ENCODE measurements around the gene MTSS2. TPM values are rescaled to one million over a fixed set of nuclear protein-coding genes. Genes with fewer than 3 reads are reported as not detected.

Gene MTSS2
- polyA plus RNA-seq, 1 experiment = 57.9 TPM

DNA sequence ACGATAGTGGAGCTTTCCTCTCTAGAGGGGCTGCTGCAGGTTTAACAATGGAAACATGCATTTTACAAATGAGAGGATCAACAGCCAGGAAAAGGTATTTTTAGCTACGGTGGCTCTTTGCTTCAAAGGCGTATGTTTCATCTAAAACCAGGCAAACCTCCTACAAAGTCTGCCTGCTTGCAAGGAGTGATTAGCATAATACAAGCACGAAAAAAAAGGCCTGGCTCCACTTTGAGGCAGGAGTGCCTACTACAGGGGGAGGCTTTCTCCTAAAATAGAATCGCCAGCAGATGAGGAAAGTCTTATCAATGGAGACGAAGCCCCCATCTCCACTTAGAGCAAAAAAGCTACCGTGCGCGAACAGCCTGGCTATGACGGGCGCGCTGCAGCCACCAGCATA, 27.1 kb upstream of the MTSS2 start:
- TF ChIP-seq, protein P1, sequence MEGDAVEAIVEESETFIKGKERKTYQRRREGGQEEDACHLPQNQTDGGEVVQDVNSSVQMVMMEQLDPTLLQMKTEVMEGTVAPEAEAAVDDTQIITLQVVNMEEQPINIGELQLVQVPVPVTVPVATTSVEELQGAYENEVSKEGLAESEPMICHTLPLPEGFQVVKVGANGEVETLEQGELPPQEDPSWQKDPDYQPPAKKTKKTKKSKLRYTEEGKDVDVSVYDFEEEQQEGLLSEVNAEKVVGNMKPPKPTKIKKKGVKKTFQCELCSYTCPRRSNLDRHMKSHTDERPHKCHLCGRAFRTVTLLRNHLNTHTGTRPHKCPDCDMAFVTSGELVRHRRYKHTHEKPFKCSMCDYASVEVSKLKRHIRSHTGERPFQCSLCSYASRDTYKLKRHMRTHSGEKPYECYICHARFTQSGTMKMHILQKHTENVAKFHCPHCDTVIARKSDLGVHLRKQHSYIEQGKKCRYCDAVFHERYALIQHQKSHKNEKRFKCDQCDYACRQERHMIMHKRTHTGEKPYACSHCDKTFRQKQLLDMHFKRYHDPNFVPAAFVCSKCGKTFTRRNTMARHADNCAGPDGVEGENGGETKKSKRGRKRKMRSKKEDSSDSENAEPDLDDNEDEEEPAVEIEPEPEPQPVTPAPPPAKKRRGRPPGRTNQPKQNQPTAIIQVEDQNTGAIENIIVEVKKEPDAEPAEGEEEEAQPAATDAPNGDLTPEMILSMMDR (IDR thresholded peaks at IDR 0.05; ENCODE audit: low read depth, low read length) = no peak
- H3K4me3 ChIP-seq (ENCODE audit: low read depth, low read length) = no peak overlapping the region
- no peaks in the 10 kb centered on the region; the same call in 1 of the 2 replicates for H3K9me3 ChIP-seq (ENCODE audit: control insufficient read depth, insufficient read depth, low read length)
- ChIA-PET CTCF (no interaction called here), POLR2A (interaction anchor here (0.9 kb wide), 1 partner anchor 10 kb away, joined by 6 read pairs; no protein-coding TSS in a partner anchor)
- DNase-seq (ENCODE audit: low read depth, low spot score) = no peak
- no peak overlapping the region for H3K27ac ChIP-seq (ENCODE audit: low read depth, low read length)
- no peaks in the 10 kb centered on the region for H3K27me3 ChIP-seq (ENCODE audit: control insufficient read depth, insufficient read depth, low read length)

GRCh38 chr16:70712359-70712758, 26.5 kb upstream of the MTSS2 start:
- Histone ChIP-seq H3K27ac (ENCODE audit: low read depth, low read length) (no peak overlapping the region), H3K4me3 (ENCODE audit: low read depth, low read length) (no peak overlapping the region), H3K27me3 (ENCODE audit: control insufficient read depth, insufficient read depth, low read length) (no peaks in the 10 kb centered on the region), H3K9me3 (ENCODE audit: control insufficient read depth, insufficient read depth, low read length) (no peaks in the 10 kb centered on the region; the same call in 1 of the 2 replicates)
- CTCF ChIA-PET = no interaction called here
- POLR2A ChIA-PET = no interaction called here
- no peak for DNase-seq (ENCODE audit: low read depth, low spot score)
- TF ChIP-seq, protein P1 (IDR thresholded peaks at IDR 0.05; ENCODE audit: low read depth, low read length) = no peak

DNA sequence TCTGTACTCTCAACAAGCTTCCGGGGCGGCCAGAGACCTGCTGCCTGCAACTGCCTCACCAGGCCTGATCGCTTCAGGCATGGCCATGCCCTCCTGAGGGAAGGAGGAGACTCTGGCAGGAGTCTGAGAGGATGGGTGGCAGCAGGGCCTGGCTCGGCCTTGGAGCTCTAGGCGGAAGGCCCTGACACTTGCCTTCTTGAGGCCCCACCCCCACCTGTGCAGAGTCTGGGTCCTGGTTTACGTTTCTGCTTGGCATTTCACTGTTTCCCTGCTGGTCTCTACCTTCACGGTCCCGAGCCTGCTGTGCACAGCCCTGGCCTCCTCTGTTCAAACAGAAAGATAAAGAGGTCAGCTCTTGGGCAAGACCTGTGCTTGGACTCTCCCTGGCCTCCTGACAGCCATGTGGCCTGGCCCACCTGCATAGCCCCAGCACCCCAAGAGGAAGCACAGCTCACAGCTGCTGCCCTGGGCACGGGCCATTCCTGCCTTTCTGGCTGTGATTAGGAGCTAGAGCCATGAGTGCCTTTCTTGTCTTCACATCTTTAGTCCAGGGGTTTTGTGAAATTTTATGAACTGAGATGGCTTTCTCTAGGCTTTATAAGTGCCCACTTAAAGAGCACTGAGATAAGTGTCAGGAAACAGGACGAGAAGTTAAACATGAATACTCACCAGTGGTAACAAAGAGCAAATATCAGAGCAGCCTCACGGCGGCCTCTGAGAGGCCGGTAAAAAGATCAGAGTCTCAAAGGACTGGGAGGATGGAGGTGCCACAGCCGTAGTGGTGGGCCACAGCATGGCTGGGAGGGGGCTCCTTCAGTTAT, 25.6 kb upstream of the MTSS2 start:
- no peaks in the 10 kb centered on the region for H3K27me3 ChIP-seq (ENCODE audit: control insufficient read depth, insufficient read depth, low read length)
- H3K4me3 ChIP-seq (ENCODE audit: low read depth, low read length) = no peak overlapping the region
- ChIA-PET CTCF (interaction anchor here (0.8 kb wide), 1 partner anchor 26 kb away, joined by 3 read pairs; no protein-coding TSS in a partner anchor), POLR2A (no interaction called here)
- no peak overlapping the region for H3K27ac ChIP-seq (ENCODE audit: low read depth, low read length)
- TF ChIP-seq, protein P1 (IDR thresholded peaks at IDR 0.05; ENCODE audit: low read depth, low read length) = no peak
- no peak for DNase-seq (ENCODE audit: low read depth, low spot score)
- no peaks in the 10 kb centered on the region; the same call in 1 of the 2 replicates for H3K9me3 ChIP-seq (ENCODE audit: control insufficient read depth, insufficient read depth, low read length)

GRCh38 chr16:70710422-70711210, 24.8 kb upstream of the MTSS2 start:
- H3K4me3 ChIP-seq (ENCODE audit: low read depth, low read length) = no peak overlapping the region
- H3K27me3 ChIP-seq (ENCODE audit: control insufficient read depth, insufficient read depth, low read length) = no peaks in the 10 kb centered on the region
- no peak for DNase-seq (ENCODE audit: low read depth, low spot score)
- POLR2A ChIA-PET = no interaction called here
- CTCF ChIA-PET = no interaction called here
- no peaks in the 10 kb centered on the region; the same call in 1 of the 2 replicates for H3K9me3 ChIP-seq (ENCODE audit: control insufficient read depth, insufficient read depth, low read length)
- no peak overlapping the region for H3K27ac ChIP-seq (ENCODE audit: low read depth, low read length)
- TF ChIP-seq, protein P1 (IDR thresholded peaks at IDR 0.05; ENCODE audit: low read depth, low read length) = no peak

GRCh38 chr16:70709942-70710341, 24.1 kb upstream of the MTSS2 start:
- Histone ChIP-seq H3K4me3 (ENCODE audit: low read depth, low read length) (no peak overlapping the region), H3K27ac (ENCODE audit: low read depth, low read length) (no peak overlapping the region), H3K9me3 (ENCODE audit: control insufficient read depth, insufficient read depth, low read length) (no peaks in the 10 kb centered on the region; the same call in 1 of the 2 replicates), H3K27me3 (ENCODE audit: control insufficient read depth, insufficient read depth, low read length) (no peaks in the 10 kb centered on the region)
- TF ChIP-seq, protein P1 (IDR thresholded peaks at IDR 0.05; ENCODE audit: low read depth, low read length) = no peak
- DNase-seq (ENCODE audit: low read depth, low spot score) = no peak
- ChIA-PET CTCF (no interaction called here), POLR2A (no interaction called here)

Measured in AG04450 (cell line).